Measurements from ENCODE around the gene PIEZO2.

The PIEZO2 gene

GRCh38 chr18:11105463-11105862 lies 43.9 kb downstream of the PIEZO2 start:
- no peak for ATAC-seq
- TF ChIP-seq ISL1 (CRISPR knock-in tag; IDR thresholded peaks at IDR 0.05) (no peak), SNAI2 (CRISPR knock-in tag; IDR thresholded peaks at IDR 0.05) (no peak), GLIS3 (CRISPR knock-in tag; IDR thresholded peaks at IDR 0.05) (no peak), CSRNP3 (CRISPR knock-in tag; IDR thresholded peaks at IDR 0.05) (no peak), ZC3H10 (CRISPR knock-in tag; IDR thresholded peaks at IDR 0.05) (no peak), ZNF565 (CRISPR knock-in tag; conservative IDR thresholded peaks at IDR 0.05; ENCODE audit: low read depth) (no peak), OSR1 (CRISPR knock-in tag; IDR thresholded peaks at IDR 0.05) (no peak), BACH2 (CRISPR knock-in tag; IDR thresholded peaks at IDR 0.05; ENCODE audit: borderline replicate concordance) (no peak), ESRRG (CRISPR knock-in tag; IDR thresholded peaks at IDR 0.05) (no peak), TSHZ2 (CRISPR knock-in tag; IDR thresholded peaks at IDR 0.05) (no peak)

GRCh38 chr18:11104307-11104706 lies 45.1 kb downstream of the PIEZO2 start:
- no peak for ATAC-seq
- TF ChIP-seq PATZ1 (CRISPR knock-in tag; IDR thresholded peaks at IDR 0.05; ENCODE audit: borderline replicate concordance) (no peak), ISL1 (CRISPR knock-in tag; IDR thresholded peaks at IDR 0.05) (no peak), SNAI2 (CRISPR knock-in tag; IDR thresholded peaks at IDR 0.05) (no peak), ZC3H10 (CRISPR knock-in tag; IDR thresholded peaks at IDR 0.05) (no peak), RARB (CRISPR knock-in tag; IDR thresholded peaks at IDR 0.05) (no peak), POU6F1 (CRISPR knock-in tag; IDR thresholded peaks at IDR 0.05; ENCODE audit: borderline replicate concordance, low read depth) (no peak), PPARA (CRISPR knock-in tag; IDR thresholded peaks at IDR 0.05; ENCODE audit: borderline replicate concordance) (no peak), TSHZ2 (CRISPR knock-in tag; IDR thresholded peaks at IDR 0.05) (no peak), BACH2 (CRISPR knock-in tag; IDR thresholded peaks at IDR 0.05; ENCODE audit: borderline replicate concordance) (no peak), TOX (CRISPR knock-in tag; IDR thresholded peaks at IDR 0.05; ENCODE audit: borderline replicate concordance) (no peak)

- ATAC-seq = no peak
- no peak for TF ChIP-seq ZFP3 (CRISPR knock-in tag; IDR thresholded peaks at IDR 0.05)
- TF ChIP-seq ZFP30 (CRISPR knock-in tag; IDR thresholded peaks at IDR 0.05) = no peak
- no peak for TF ChIP-seq PPARA (CRISPR knock-in tag; IDR thresholded peaks at IDR 0.05; ENCODE audit: borderline replicate concordance)
- no peak for TF ChIP-seq CSDC2 (CRISPR knock-in tag; IDR thresholded peaks at IDR 0.05)
- TF ChIP-seq TCF4 (CRISPR knock-in tag; IDR thresholded peaks at IDR 0.05; ENCODE audit: borderline replicate concordance) = no peak
- TF ChIP-seq ZNF70 (CRISPR knock-in tag; IDR thresholded peaks at IDR 0.05) = no peak
- TF ChIP-seq ARNTL (CRISPR knock-in tag; IDR thresholded peaks at IDR 0.05; ENCODE audit: borderline replicate concordance, low read depth) = no peak
- TF ChIP-seq POU6F1 (CRISPR knock-in tag; IDR thresholded peaks at IDR 0.05; ENCODE audit: borderline replicate concordance, low read depth) = no peak
- TF ChIP-seq RARB (CRISPR knock-in tag; IDR thresholded peaks at IDR 0.05) = no peak
- no peak for TF ChIP-seq BACH2 (CRISPR knock-in tag; IDR thresholded peaks at IDR 0.05; ENCODE audit: borderline replicate concordance)
These were observed 52.3 kb downstream of the PIEZO2 start for GRCh38 chr18:11096839-11097750.

Data from SK-N-SH treated with all-trans-retinoic acid at 6 μM for 48 hours (cell line).